Choroid plexus epithelial cell (primary cell): ENCODE measurements around the gene RETN.

Experiments
- DNase-seq: peaks from one replicate; pipeline ENCODE4 v3.0.0-alpha.2; 2010; ENCODE audit warnings: low read depth
- H3K4me3 ChIP-seq: 2 replicates; pipeline ENCODE4 v1.5.1; 2011; ENCODE audit warnings: low read depth, mild to moderate bottlenecking, control low read depth, low read length, moderate library complexity
- CTCF ChIP-seq: conservative IDR thresholded peaks from 2 replicates; pipeline ENCODE4 v1.5.1; 2011; ENCODE audit warnings: low read depth, mild to moderate bottlenecking, control low read depth, inconsistent platforms, low read length, moderate library complexity

Gene RETN

GRCh38 chr19:7674010-7675005, 5.5 kb downstream of the RETN start:
- no peak overlapping the region for H3K4me3 ChIP-seq
- peak; percentile 69 for DNase-seq

GRCh38 chr19:7676376-7676775, 7.5 kb downstream of the RETN start:
- no peak overlapping the region for H3K4me3 ChIP-seq
- no peak for TF ChIP-seq CTCF
- DNase-seq, result no peak

More at GRCh38 chr19:7674010-7675005, 5.5 kb downstream of the RETN start:
- no peak for TF ChIP-seq CTCF

- TF ChIP-seq CTCF, result no peak
- no peak within 1 kb of the TSS for H3K4me3 ChIP-seq
- no peak for DNase-seq
These were observed 8.0 kb downstream of the RETN start, which contains the start of gene MCEMP1 for GRCh38 chr19:7676854-7677253. TSS of gene MCEMP1 (plus strand) at chr19:7677090. CDS start at chr19:7677121, 31 bp downstream.

- no peak for DNase-seq
- H3K4me3 ChIP-seq, result no peak overlapping the region
- no peak for TF ChIP-seq CTCF
These were observed 8.9 kb downstream of the RETN start for GRCh38 chr19:7677669-7678311.

GRCh38 chr19:7678971-7679751, 10.3 kb downstream of the RETN start:
- H3K4me3 ChIP-seq, result no peak overlapping the region
- TF ChIP-seq CTCF, result no peak
- DNase-seq, result no peak

- DNase-seq, result no peak
- no peak for TF ChIP-seq CTCF
- H3K4me3 ChIP-seq, result peak overlapping the region; percentile 34
These were observed 11.1 kb downstream of the RETN start for GRCh38 chr19:7679771-7680605.
